NCI-H446 (cell line): ENCODE data around the gene KIAA1671.

Source experiments
- DNase-seq, 2 experiments: peaks; one replicate each; lab custom pipeline; 2025; lab: John Stamatoyannopoulos, UW

The KIAA1671 gene

DNA sequence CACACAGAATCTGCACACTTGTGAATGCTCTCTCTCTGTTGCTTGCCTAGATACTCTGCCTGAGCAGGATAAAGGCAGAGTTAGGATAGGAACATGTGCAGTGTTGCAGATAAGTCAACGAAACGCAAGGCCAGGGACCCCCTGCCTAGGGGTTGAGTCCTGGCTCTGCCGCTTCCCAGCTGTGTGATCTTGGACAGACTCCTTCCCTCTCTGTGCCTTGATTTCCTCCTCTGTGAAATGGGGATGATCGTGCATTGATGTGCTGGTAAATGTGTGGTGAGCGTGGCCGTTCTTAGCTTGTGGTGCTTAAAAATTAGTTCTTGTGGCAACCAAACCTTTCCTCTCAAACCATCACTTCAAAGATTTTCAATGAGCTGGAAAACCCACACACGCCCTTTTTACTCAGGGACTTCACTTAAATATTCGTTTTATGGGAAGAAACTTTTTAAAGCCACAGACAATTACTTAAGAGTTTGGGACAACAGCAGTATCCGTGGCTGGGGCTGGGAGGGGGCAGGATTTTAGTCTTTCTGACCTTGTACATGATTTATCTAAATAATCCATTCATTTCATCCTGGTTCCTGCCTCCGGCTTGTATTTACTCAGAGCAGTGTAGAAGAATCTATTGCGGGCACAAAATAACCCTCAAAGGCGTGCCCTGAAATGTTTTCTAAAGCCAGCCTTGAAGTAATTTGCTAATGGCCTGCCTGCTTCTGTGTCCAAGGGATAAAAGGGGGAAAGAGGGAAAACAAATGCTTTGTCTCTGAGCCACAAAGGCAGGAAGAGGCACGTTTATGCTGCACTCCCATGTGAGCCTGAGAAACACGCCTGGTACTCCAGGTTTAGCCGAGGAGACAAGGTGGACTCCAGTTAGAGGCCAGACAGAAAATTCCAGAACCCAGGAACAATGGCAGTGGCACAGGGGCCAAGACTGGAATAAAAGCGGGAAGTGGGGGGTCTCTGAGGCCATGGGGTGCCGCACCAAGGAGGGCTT, 162.2 kb downstream of the KIAA1671 start:
- no peak for DNase-seq

DNA sequence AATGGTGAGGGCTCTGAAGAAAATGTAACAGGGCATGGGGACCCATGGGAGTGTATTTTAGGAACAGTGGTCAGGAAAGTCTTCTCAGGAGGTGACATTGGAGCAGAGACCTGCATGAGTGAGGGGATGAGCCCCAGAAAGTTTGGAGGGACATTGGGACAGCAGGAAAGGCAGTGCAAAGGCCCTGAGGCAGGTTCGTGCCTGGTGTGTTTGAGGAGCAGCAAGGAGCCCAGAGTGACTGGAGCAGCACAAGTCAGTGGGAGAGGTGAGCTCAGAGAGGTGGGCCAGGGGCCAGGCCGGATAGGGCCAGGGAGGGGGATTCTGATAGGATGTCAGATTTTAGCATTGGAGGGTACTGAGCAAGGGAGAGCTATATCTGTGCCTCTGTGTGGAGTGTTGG, 167.1 kb downstream of the KIAA1671 start:
- no peak for DNase-seq

DNA sequence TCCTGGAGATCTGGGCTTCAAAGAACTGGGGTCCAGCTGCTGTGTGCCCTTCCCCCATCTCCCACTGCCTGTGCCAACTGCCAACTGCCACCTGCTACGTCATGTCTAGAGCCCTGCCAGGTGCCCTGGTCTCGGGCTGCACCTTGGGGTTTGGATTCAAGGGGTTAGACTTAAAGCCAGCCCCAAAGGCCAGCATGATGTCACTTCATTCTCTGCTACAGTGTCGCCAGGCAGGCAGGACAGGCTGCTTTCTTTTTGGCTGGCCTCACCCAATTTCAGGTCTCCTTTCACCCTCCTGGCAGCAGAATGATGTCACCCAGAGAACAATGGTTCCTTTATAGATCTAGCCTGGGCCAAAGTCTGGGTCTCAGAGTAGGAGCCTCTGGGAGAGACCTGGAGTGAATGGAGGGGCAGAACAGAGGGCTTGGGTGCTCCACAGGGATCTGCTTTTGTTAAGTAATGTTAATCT, 167.6 kb downstream of the KIAA1671 start:
- no peak for DNase-seq

DNA sequence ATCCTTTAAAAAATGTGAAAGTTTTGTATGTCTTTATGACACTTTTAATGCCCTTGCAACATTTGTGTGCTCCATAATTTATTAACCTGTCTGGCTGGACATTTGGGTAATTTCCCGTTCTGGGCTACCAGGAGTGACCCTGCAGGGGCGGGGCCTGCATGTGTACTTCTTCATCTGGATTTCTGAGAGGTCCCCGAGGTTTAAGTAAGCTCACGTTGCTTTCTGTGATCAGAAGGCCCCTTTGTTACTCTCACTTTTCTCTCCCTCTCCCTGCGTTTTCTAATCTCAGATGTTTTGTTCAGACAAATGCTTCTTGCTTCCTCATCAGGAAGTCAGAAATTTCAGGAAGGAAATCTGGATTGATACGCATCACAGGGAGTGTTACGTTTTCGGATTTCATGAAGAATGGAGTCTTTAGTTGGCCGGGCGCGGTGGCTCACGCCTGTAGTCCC, 168.3 kb downstream of the KIAA1671 start:
- no peak for DNase-seq

DNA sequence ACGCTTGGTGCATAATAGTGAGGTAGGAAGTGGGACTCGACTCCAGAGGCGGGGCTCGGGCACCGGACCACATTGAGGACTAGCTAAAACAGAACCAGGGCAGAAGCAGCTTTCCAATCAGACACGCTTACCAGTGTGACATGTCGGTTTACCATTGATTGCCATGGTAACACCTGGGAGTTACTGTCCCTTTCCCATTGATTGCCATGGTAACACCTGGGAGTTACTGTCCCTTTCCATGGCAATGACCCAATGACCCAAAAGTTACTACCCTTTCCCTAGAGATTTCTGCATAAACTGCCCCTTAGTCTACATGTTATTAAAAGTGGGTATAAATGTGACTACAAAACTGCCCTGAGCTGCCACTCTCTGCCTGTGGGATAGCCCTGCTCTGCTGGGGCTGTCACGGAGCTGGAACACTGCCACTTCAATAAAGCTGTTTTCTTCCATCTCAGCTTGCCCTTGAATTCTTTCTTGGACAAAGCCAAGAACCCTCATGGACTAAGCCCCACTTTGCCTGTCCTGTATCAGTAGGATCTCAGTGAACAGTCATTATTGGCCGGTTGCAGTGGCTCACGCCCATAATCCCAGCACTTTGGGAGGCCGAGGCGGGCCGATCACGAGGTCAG, 169.7 kb downstream of the KIAA1671 start:
- DNase-seq = no peak

DNA sequence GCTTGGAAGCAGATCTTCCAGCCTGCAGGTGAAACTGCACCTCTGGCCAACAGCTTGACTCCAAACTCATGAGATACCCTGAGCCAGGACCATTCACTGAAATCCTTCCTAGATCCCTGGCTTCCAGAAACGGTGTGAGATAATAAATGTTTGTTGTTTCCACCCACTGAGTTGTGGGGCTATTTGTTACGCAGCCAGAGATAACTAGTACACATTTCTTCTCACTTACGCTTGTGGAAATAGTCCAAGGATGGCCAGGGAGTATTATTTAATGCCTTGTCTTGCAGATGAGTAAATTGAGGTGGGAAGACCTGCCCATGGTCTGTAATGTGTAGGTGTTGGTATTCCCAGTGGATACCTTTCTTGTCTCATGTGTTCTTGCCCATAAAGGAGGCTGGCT, 171.2 kb downstream of the KIAA1671 start:
- no peak for DNase-seq

DNA sequence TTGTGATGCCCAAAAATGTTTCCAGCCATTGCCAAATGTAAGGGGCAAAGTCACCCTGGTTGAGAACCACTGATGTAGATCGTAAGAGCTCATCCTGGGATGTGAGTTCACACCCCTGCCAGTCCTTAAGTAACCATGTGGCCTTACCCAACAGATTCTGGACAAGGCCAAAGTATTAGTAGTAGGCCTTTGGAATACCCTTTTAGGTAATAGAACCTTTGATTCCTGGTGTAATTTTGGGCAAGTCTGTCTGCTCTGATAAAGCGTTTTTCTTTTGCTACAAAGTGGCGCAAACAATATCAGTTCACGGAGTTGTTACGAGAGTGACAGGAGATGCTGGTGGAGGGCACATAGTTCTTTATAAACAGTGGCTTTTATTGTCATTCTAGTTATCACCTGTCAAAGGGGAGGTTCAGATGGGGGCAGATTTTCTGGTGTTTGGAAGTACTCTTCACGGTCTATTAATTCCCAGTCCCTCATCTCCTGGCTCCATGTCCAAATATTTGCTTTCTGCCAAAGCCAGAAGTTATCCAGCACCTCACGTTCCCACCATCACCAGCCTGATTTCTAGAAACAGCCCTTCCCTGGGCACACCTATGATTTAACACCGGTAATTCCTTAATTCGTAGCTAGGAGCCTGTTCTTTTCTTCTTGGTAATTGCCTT, 173.3 kb downstream of the KIAA1671 start:
- no peak for DNase-seq

DNA sequence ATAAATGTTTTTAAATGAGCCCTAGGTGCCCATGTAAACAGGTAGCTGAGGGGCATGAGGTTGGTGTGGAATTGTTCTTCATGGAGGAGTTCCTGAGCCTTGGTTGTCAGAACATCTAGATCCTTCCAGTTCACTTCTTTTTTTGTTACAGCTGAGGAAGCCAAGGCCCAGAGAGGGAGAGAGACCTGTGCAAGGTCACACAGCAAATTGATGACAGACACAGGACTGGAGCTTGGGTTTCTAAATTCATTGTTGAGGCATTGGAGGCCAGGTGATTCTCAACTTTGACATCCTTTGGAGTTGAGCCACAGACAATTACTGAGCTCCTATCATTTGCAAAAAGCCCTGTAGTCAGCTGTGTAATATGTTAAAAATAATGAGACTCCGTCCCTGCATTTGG, 174.0 kb downstream of the KIAA1671 start:
- no peak for DNase-seq

DNA sequence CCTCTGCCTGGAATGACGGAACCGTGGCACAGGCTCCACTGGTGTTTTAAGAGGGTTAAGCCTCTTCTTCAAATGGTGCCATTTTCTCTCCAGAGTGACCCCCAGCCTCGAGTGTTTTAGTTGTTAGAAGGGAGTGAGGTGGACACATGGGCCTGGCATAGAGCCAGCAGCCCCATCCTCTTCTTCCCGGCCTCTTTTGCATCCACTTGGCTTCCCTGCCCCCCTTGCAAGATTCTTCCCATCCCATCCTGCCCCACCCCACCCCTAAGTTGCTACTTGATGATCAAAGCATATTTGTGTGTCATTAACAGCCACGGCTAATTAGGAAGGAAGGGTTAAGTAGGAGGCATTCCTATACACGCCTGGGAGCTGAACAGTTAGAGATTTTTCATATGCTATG, 174.8 kb downstream of the KIAA1671 start:
- no peak for DNase-seq

DNA sequence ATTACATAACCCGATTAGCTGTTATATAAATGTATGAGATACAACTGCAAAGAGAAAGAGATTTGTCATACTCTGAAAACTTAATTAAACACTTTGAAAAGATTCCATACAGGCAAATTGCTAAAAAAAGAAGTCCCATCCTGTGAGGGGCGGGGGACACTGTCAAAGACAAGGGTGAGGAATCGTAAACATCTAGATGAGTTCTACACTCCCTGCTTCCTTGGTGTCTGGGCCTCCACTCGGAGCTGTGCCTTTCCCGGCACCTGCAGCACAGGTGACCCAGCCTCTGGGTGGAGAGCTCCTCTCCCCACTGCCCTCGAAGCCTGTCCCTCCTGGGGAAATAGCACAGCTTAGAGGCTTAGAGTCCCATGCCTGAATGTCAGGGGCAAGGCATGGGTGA, 177.9 kb downstream of the KIAA1671 start:
- no peak for DNase-seq

DNA sequence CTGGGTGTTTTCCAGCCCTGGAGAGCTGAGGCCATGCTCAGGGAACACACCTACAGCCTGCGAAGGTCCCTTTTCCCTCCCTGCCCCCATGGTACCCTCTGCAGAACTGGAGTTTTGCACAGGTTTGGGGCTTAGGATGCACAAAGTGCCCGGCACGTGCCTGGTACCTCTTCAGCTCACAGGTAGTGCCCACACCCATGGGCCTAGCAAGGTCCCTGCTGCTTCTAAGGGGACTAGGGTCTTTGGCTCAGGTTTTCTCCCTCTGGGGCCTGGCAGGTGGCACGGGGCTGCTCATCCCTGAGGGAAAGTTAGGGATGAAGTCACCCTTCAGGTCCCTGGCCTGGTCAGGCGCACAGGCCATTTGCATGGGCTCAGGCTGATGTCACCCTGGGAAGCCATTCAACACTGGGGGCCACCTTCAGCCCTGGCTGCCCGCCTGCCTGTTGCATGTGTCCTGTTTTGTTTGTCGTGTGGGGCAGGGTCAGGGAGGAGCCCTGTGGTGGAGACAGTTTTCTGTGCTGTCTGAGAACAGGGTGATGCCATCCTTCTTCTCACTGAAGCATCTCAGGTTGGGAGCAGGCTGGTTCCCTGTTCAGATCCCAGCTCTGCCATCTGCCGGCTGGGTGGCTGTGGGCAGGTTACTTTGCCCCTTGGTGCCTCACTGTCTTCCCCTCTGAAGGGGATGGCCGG, 178.8 kb downstream of the KIAA1671 start:
- DNase-seq = no peak

DNA sequence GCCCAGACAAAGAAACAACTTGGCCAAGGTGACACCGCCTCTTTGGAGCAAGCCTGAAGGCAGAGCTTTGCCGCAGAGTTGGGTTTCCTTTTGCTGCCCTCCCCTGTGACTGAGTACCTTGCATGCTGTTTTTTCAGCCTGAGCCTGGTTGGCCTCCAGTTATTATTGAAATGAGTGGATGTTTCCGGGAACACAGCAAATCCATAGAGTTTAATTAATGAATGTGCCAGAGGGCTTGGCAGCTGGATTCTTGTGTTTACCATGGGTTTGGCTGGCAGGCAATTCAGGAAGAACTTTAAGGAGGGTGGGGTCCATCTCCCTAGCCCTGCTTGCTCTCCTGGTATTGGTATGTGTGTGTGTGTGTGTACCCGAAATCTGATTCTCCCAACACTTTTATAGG, 181.5 kb downstream of the KIAA1671 start:
- no peak for DNase-seq

DNA sequence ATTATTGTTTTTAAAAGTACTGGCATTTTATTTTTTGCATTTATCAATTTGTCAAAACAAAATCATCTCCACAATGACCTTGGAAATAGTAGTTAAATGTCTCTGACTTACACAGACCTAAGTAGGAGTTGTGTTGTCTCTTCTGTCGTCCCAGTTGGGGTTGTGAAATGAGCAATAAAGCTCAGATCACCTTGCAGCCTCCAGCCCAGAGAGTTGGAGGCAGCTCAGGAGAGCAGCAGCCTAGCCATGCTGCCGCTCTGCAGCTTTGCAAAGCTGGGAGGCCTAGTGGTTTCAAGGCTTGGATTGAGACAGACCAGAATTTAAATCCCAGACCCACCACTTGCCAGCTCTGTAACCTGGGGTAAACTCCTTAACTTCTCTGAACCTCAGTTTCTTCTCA, 181.9 kb downstream of the KIAA1671 start:
- DNase-seq = no peak

DNA sequence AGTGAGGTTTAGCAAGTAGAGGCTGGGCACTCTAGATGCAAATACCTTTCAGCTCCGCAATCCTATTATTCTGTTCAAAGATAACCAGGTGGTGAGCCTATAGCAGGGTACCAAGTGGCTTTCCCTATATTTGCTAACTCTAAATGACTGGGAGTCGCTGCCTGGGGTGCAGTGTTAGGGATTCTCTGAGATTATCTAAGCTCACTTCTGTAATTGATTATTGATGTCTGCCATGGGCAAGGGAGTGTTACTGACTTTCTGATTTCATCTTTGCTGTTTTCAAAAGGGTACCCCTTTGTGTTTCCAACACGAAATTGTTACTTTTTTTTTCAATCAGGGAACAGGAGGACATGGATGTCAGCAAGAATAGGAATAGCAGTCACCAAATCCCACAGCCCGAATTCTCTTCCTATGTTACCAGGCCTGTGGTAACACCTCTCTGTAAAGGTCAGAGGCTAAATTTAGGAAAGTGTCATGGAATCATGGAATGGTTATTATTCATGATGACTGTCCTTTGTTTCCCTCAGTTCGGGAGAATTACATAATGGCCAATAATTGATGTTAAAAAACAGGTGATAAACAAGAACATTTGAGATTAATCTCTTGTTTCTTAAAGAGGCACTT, 184.5 kb downstream of the KIAA1671 start:
- no peak for DNase-seq

DNA sequence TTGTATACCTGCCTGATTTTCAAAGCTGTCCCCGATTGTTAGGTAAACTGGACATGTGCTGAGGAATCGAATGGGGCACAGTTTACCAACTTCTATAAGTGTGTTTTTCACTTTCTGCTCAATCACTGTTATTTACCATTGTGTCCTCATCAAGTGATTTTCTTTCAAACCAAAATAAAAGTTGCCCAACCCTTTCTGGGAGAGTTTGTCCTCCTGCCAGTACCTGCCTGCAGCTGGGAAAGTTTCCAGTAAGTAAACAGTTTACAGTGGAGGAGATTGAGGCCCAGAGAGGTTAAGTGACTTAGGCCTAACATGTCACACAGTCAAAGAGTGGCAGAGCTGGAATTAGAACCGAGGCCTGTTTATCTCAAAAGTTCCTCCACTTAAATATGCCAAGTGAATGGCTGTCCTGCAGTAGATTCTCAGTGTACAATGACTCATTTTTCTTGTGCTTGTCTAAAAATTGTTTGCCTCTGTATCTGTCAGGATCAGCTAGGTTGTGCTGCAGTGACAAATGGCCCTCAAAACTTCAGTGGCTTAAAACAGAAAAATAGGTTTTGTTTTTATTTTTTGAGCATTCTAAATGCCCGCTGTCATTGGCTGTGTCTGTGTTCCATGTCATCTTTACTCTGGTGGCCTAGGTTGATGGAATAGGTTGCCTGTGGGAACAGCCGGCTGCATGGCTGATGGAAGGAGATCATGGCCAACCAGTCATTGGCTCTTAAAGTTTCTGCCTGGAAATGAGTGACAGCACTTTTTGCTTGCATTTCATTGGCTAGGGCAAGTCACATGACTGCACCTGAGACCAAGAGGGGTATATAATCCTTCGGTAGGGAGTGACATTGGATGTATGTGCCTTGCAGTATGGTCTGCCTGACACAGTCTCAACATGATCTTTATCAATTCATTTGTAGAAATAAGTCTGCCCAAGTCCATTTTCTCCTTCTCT, 185.3 kb downstream of the KIAA1671 start:
- no peak for DNase-seq

DNA sequence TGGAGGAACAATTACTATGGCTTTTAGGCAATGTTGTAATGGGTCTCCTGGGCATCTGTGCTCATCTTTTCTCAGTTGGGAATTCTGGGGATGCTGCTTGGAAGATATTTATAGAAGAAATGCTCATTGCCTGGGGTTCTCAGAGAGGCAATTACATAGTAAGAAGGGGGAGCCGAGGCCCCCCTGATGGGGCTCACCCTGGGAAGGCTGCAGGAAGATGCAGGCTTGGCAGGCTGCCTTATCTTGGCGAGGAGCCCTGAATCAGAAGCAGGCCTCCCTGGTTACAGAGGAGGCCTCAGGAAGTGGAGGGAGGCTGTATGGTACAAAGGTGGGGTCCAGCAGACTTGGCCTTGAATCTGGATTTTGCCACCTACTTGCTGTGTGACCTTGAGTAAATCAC, 186.5 kb downstream of the KIAA1671 start:
- DNase-seq = no peak

DNA sequence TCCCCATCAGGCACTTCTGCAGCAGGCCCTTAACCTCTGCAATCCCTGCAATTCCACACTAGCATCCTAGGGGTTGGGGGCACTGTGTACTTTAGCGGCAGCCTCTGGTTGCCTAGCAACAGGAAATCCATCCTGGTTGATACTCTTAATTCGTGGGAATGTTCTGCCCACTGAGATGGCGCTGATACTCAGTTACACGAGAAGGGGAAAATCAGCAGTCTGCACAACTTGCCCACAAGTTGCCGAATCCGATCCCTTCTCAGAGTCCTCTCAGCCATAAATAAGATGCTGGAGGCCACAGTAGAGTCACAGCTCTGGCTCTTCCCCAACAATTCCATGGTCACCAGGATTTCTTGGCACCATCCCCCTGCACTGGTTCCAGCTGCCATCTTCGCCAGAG, 189.6 kb downstream of the KIAA1671 start:
- DNase-seq = no peak

DNA sequence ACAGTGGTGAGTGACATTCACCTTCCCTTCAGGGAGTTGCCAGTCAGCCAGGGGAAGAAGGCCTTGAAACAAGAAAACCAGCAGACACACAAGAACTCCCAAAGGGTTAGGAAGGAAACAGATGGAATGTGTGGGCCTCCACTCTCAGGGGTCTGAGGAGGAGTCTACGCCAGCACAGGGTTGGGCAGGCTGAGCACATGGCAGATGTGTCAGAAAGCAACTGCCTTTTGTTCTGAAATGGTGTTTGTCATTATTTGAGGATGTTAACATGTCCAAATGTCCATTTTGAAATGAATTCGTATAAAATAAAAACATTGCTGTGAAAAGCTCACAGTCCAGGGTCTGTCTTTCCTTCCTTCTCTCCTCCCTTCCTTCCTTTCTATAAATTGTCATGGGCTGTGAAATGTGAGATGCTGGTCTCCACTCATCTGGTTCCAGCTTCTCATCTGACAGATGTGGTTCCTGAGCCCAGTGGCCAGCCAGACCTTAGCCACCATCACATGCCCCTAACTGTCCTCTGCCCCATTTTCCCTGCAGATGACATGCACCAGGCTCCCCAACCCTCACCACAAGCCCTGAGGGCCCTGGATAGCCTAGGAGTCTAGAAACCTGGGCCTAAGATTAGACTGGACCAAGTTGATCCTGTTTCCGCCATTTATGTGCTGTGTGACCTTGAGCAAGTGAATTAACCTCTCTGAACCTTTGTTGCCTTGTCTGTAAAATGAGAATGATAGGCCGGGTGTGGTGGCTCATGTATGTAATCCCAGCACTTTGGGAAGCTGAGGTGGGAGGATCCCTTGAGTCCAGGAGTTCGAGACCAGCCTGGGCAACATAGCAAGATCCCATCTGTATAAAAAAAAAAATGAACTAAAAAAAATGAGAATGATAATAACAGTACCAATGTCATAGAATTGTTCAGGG, 190.9 kb downstream of the KIAA1671 start:
- no peak for DNase-seq

DNA sequence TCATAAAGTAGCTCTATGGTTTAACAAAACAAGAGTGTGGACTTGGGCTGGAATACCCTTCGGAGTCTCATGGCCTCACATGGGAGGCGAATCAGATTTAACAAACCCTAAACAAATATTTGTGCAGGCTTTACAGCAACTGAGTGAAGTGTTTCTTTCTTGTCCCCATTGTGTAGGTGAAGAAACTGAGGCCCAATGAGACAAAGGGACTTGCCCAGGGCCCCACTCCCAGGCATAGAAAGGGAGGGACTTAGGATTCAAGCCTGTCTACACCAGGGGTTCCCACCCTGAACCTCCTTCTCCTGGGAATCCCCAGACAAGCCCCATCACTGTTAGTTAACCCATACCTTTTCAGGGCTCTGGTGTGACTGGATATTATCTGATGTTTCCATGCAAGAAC, 192.0 kb downstream of the KIAA1671 start:
- no peak for DNase-seq
